ENCODE data around the gene CMC2. TPM values are rescaled to one million over a fixed set of nuclear protein-coding genes. Genes with fewer than 3 reads are reported as not detected.

CMC2 gene
- 45.6 TPM for total RNA-seq

GRCh38 chr16:81006813-81007695, at the start of gene CMC2, which contains the start of gene CENPN:
Gene CMC2, minus strand, starts transcription at chr16:81006885. Its CDS starts 9,491 bp downstream, at chr16:80997394.
Gene CENPN, plus strand, starts transcription at chr16:81007214. Its CDS starts 4,726 bp downstream, at chr16:81011940.
- DNase-seq (ENCODE audit: low spot score), result peak; percentile 99

GRCh38 chr16:81053761-81054160, 47.1 kb upstream of the CMC2 start:
- no peak for DNase-seq (ENCODE audit: low spot score)

- no peak for DNase-seq (ENCODE audit: low spot score)
These were observed 36.1 kb upstream of the CMC2 start for GRCh38 chr16:81042821-81043220.

GRCh38 chr16:81041696-81042095, 35.0 kb upstream of the CMC2 start:
- no peak for DNase-seq (ENCODE audit: low spot score)

GRCh38 chr16:81040842-81041241, 34.2 kb upstream of the CMC2 start:
- no peak for DNase-seq (ENCODE audit: low spot score)

GRCh38 chr16:81040131-81040530, 33.4 kb upstream of the CMC2 start:
- no peak for DNase-seq (ENCODE audit: low spot score)

GRCh38 chr16:81036751-81037350, 30.2 kb upstream of the CMC2 start:
- DNase-seq (ENCODE audit: low spot score), result no peak

- no peak for DNase-seq (ENCODE audit: low spot score)
These were observed 29.5 kb upstream of the CMC2 start for GRCh38 chr16:81035975-81036750.

GRCh38 chr16:81035398-81035974, 28.8 kb upstream of the CMC2 start, which contains the start of gene ATMIN:
Gene ATMIN, plus strand, starts transcription at chr16:81035842. Its CDS starts 29 bp downstream, at chr16:81035871.
- peak; percentile 85 for DNase-seq (ENCODE audit: low spot score)

- DNase-seq (ENCODE audit: low spot score), result no peak
These were observed 23.4 kb upstream of the CMC2 start for GRCh38 chr16:81029930-81030604.

- no peak for DNase-seq (ENCODE audit: low spot score)
These were observed 19.7 kb upstream of the CMC2 start for GRCh38 chr16:81026429-81026828.

- no peak for DNase-seq (ENCODE audit: low spot score)
These were observed 11.8 kb upstream of the CMC2 start for GRCh38 chr16:81018496-81018895.

- no peak for DNase-seq (ENCODE audit: low spot score)
These were observed 8.0 kb upstream of the CMC2 start for GRCh38 chr16:81014672-81015071.

- DNase-seq (ENCODE audit: low spot score), result no peak
These were observed 6.3 kb upstream of the CMC2 start for GRCh38 chr16:81012974-81013373.

GRCh38 chr16:81008505-81008789, 1.8 kb upstream of the CMC2 start:
- DNase-seq (ENCODE audit: low spot score), result no peak

GRCh38 chr16:81006211-81006812, 373 bp downstream of the CMC2 start:
- peak; percentile 77 for DNase-seq (ENCODE audit: low spot score)

GRCh38 chr16:81005610-81006161, 999 bp downstream of the CMC2 start:
- DNase-seq (ENCODE audit: low spot score), result no peak

- DNase-seq (ENCODE audit: low spot score), result no peak
These were observed 1.9 kb downstream of the CMC2 start for GRCh38 chr16:81004646-81005353.

GRCh38 chr16:81003610-81004460, 2.9 kb downstream of the CMC2 start:
- DNase-seq (ENCODE audit: low spot score), result no peak

Data from ureter (tissue), 1 donor.